HG03103 (cell line): ENCODE measurements around the gene OLR1.

Experiments used
- ATAC-seq: cut with Tn5 transposase; IDR thresholded peaks from one replicate; pipeline ENCODE4 v1.9.1; 2021; ENCODE audit warnings: low read depth; ENCODE audit not compliant: unreplicated experiment

The OLR1 gene

DNA sequence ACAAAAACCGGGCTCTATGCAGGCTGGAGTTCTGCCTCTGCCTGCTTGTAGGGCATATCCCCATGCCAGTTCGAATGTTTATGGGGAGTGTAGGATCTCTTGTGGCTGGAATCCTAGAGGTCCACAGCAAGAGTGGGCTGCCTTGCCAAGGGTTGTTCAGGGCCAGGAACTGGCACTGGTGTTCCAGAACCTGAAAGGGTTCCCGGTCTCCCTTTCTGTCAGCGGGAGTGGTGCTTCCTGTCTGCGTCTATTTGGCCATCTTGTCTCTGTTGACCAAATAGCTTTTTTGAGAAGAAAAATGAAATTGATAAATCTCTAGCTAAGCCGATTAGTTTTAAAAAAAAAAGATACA is 17.8 kb downstream of the OLR1 start:
- no peak for ATAC-seq

DNA sequence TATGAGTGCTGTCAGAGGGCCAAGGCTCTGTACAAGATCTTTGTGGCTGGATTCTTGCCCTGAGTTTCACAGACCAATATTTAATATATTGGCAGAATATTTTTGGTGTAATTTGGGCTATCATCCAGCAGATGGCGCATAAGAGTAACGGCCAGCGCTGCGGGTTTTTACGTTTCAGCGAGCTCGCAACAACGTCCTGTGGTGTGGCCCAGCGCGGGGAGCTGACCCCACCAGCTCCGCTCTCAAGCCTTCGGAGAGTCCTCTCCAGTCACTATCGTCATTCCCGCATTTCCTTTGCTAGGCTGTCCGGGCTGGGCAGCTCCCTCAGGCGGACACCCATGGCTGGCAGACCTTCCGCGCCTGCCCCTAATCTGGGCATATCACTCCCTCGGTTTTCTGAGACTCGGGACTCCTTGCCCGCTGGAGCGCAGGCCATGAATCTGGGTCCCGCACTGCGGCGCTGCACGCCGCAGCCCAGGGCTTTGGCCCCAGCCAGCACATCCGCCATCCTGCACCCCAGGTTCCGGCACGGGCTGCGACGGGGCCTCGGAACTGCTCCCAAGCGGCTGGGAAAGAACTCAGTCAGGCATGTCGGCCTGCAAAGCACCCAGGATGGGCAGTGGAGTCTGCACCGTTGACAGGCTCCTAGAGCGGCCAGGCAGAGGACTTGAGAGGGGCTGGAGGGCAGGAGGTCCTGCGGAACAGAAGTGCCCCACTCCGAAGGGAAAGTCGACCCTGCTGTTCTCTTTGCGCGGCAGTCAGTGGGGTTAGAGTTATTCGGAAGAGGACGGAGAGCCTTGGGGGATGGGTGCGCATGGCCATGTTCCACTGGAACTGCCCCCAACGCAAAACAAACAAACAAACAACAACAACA is 18.4 kb downstream of the OLR1 start:
- no peak for ATAC-seq

DNA sequence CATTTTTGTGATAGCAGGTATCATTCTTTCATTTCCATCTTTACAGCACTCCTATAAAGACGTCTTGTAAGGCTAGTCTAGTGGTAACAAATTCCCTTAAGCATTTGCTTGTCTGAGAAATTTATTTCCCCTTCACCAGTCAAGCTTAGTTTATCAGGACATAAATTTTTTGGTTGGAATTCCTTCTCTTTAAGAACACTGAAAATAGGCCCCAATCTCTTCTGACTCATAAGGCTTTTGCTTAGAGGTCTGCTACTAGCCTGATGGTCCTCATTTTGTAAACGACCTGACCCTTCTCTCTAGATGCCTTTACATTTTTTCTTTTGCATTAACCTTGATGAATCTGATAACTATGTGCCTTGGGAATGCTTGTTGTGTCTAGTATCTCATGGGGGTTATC is 20.3 kb downstream of the OLR1 start:
- no peak for ATAC-seq

DNA sequence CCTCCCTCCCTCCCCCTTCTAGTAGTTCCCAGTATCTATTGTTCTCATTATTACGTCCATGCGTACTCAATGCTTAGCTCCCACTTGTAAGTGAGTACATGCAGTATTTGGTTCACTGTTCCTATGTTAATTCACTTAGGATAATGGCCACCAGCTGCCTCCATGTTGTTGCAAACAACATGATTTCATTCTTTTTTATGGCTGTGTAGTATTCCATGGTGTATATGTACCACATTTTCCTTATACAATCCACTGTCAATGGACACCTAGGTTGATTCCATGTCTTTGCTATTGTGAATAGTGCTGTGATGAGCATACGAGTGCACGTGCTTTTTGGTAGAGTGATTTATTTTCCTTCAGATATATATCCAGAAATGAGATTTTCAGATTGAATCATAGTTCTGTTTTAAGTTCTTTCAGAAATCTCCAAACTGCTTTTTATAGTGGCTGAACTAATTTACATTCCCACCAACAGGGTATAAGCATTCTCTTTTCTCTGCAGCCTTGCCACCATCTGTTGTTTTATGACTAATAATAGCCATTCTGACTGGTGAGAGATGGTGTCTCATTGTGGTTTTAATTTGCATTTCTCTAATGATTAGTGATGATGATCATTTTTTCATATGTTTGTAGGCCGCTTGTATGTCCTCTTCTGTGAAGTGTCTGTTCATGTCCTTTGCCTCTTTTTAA is 24.1 kb downstream of the OLR1 start:
- no peak for ATAC-seq

DNA sequence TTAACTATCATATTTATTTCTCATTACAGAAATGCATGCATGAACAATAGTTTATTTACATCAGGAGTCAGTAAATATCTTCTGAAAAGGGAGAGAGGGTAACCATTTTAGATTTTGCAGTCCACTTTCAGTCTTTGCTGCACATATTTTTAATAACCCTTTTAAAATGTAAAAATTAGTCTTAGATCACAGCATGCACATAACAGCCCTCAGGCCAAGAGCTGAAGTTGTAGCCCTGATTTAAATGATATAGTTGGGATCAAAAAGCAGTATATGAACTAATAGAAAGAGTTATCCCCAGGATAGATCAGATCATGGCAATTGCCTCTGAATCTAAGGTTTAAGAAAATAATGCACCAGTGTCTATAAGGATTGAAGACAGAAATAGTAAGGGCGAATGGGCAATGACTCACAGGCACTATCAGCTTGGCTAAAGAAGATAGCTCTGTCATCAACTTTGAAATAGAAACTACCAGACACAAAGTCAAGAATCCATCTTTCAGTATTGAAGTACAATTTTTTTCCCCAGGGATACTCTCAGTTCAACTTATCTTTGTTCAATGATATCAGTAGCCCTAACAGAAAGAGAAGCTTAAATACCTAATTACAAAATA is 28.8 kb downstream of the OLR1 start:
- no peak for ATAC-seq

DNA sequence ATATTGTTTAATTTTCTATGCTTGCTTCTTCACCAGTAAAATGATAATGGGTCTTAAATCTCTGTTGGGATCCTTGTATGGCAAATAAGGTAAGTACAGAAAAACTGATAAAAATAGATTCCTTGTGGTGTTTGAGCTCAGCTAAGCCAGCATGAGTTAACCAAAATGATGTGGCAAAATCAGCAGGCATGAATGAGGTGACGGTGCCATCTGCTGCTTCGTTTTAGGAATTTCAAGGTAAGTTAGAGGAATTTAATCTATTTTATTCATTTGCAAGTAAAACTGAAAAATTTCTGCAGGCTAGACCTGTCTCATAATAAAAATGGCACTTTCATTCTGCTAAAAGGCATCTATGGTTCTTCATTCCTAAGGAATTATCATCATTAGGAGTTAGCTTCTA is 31.9 kb downstream of the OLR1 start:
- no peak for ATAC-seq

DNA sequence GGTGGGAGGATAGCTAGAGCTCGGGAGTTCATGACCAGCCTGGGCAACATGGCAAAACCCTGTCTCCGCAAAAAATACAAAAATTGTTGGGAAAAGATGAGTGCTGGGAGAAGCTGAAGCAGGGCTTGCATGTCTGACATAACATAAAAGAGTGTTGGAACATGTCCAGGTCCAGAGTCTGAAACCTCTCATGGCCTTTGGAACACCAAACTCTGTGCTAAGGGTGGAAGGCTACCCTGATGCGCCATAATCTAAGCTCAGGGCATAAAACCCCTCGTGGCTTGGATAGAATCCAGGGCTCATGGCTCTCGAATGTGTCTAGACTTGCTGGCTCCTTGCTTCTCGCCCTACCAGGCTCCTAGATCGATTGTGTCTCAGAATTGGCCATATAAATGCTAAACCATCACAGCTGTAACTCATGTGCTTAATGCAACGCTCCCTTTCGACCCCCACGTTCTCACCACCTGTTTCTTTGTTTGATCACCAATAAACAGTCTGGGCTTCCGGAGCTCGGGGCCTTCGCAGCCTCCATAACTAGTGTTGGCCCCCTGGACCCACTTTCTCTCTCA is 35.2 kb downstream of the OLR1 start:
- no peak for ATAC-seq

DNA sequence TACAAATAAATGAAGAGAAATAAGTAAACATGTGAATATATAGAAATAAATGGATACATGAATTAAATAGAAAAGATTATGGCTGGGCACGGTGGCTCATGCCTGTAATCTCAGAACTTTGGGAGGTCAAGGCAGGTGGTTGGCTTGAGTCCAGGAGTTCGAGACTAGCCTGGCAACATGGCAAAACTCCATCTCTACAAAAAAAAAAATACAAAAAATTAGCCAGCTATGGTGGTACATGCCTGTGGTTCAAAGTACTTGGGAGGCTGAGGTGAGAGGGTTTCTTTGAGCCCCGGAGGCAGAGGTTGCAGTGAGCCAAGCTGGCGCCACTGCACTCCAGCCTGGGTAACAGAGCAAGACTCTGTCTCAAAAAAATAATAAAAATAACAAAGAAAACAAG is 36.8 kb downstream of the OLR1 start:
- ATAC-seq = no peak

DNA sequence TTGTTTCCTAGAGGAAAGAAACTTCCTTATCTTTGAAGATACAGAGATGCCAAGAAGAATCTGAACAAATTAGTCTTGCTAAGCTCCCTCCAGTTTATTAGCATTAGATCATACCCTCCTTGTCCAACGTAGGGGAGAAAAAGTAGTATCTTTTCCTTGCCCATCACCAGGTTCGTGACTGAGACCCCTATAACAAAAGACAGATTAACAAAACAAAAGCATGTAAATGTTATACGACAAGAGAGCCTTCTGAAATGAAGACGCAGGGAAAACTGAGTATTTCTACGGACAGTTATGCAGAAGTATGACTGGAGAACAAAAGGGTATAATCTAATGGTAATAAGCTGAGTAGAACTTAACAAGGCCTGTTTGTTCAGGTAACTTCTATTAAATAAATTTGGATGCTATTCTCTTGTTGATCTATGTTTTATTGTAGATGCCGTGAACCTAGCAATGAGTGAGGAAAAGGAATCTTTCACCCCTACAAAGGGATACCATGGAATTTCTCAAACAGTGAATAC is 39.0 kb downstream of the OLR1 start:
- no peak for ATAC-seq

DNA sequence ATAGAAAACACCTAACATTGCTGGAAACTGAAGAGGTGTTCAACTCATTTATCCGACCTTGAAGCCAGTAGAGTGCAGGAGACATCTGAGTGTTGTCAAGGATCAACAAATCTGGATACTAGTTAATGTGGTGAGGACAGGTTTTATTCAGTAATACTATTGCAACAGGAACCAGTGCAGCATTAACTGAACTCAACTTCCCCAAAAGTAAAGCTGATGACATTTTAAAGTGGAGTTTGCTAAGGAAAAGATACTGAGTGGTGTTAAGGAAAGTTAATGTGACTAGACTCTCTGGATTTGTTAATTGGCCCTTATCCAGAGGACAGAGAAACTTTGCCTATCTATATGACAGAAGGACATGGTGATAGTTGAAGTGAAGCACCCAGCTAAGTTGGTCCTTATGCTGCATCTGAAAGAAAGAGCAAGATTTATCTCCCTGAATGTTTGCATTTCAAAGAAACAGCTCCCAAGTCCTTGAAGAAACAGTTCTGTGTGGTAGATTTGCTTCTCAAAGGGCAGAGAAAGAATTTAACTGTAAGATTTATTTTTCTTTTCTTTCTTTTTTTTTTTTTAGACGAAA is 40.7 kb downstream of the OLR1 start:
- no peak for ATAC-seq

DNA sequence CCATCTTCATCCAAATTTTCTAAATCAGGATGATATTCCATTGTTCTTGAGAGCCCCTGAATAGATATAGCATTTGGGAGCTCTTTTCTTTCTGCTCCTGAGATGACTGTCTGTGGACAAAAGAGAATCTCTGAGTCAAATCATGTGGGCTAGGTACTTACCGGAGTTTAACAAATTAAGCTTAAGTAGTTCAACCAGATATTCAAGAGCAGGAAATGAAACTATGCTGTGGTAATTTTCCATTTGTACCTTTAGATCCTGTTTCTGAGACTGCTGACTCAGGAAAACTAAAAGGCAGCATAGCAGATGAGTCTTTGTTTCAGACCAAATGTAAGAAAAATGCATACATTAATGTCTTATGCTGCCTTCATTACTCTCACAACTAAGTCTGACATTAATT is 41.9 kb downstream of the OLR1 start, which contains the start of gene CLEC7A:
Gene CLEC7A, minus strand, starts transcription at position 158 of the 400 bp plus-strand sequence. Its CDS starts 117 bp downstream, at position 41.
- peak; percentile 76 for ATAC-seq

DNA sequence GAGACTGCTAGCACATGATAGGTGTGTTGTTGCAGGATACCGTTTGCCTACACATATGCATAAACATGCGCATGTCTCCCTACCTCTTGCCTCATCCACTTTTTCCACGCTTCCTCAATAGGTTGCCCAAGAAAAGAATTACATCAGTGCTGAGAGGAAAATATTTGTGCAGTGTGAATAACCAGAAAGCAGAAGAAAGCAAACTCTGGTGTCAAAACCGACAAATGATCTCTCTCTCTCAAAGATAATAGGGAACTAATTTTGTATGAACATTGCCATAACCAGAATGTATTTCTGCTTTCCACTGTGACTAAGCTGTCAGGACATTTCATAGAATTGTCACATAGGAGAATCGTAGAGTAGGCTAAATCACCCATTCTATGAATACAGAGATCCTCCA is 43.2 kb downstream of the OLR1 start:
- no peak for ATAC-seq

DNA sequence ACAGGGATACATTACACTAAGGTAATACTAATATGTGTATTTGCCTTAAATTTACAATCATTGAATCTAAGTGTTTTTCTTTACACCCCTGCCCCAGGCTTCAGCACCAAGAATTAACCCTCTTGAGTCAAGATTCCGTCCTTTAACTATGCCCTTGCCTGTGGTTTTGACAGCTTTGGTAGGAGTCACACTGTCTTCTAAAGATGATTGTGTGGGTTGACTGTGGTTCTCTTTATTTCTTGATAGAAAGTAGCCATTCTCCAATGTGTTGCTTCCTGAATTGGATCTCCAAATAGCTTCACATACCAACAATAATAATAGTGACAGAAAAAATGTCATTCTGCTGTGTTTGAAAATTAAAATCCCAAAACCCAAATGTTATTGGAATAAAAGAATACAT is 45.5 kb downstream of the OLR1 start:
- ATAC-seq = no peak

DNA sequence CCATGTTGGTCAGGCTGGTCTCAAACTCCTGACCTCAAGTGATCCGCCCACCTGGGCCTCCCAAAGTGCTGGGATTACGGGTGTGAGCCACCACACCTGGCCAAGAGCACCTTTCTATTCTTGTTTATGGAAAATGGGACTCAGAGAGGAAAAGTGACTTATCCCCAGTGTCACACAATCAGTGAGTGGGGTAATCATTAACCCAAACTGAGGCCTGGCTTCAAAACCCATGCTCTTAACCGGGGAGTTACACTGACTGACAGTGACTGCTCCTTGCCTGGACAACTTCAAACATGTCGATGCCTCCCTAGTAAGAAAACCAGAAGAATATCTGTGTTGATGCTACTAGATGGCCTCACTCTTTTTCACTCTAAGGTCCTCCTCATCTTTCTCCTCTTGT is 49.2 kb downstream of the OLR1 start:
- ATAC-seq = no peak

DNA sequence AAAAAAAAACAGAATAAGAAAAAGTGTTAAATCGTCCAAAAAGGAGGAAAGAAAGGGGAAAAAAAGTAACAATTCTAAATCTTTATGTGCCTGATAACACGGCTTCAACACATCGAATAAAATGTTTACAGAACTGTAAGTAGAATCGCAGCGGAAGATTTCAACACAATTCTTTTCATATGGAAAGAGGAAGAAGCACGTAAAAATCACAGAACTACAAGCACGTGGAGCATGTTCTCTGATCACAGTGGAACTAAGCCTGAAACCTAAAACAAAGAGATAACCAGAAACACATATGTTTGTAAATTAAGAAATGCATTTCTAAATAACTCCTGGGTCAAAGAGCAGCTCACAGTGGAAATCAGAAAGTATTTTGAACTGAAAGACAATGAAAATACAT is 50.7 kb downstream of the OLR1 start:
- ATAC-seq = no peak

DNA sequence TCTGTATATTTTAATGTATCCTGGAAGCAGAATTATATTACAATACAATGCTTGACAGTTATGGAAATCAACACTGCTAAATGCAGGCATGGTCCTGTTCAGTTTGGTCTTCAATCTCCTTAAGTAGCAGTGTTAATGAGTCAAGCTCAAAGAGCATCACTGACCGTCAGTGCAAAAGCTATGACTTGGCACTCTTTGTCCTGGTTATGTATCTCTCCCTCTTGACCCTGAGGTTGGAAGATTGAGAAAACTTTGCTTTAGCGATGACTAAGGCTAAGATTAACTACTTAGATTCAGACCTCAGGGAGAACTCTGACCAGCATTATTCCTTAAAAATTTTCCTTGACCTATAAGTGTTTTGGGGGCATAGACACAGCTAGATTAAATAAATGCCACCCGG is 52.9 kb downstream of the OLR1 start:
- no peak for ATAC-seq

DNA sequence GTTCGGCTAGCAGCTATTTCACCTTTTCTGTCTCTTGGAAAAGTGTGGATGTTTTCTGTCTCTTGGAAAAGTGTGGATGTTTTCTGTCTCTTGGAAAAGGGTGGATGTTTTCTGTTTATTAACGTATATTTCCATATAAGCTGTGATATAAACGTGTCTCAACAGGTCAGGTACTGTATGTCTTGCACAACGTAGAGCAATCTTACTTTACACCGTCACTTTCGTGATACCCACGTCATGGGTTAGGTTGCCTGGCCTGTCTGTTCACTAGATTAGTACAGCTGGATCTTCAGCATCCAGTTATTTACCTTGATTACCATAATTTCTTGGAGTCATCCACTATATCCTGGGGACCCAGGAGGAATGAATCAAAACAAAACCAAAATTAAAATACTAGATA is 56.0 kb downstream of the OLR1 start:
- no peak for ATAC-seq

DNA sequence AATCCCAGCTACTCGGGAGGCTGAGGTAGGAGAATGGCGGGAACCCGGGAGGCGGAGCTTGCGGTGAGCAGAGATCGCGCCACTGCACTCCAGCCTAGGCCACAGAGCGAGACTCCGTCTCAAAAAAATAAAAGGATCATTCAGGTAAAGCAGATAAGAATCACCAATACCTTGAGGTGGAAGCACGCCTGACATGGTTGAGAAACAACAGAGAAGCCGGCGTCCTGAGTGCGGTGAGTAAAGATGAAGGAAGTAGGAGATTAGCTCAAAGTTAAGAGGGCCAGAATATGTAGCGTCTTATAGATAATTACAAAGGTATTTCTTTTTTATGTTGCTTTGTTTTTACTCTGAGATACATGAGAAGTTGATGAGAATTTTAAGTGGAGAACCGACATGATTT is 56.6 kb downstream of the OLR1 start:
- ATAC-seq = no peak

DNA sequence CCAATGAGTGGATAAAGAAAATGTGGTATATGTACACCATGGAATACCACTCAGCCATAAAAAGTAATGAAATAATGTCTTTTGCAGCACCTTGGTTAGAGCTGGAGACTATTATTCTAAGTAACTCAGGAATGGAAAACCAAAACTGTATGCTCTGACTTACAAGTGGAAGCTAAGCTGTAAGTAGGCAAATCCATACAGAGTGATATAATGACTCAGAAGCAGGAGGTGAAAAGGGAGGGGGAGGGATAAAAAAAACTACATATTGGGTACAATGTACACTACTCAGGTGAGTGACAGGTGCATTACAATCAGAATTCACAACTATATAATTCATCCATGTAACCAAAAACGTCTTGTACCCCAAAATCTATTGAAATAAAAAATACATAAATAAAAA is 58.0 kb downstream of the OLR1 start:
- ATAC-seq = no peak

DNA sequence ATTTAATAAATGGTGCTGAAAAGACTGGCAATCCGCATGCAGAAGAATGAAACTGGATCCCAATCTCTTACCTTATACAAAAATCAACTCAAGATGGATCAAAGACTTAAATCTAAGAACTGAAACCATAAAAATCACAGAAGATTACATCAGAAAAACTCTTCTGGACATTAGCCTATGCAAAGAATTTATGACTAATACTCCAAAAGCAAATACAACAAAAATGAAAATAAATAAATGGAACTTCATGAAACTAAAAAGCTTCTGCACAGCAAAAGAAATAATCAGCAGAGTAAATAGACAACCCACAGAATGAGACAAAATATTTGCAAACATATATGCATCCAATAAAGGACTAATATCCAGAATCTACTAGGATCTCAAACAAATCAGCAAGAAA is 58.9 kb downstream of the OLR1 start:
- ATAC-seq = no peak

DNA sequence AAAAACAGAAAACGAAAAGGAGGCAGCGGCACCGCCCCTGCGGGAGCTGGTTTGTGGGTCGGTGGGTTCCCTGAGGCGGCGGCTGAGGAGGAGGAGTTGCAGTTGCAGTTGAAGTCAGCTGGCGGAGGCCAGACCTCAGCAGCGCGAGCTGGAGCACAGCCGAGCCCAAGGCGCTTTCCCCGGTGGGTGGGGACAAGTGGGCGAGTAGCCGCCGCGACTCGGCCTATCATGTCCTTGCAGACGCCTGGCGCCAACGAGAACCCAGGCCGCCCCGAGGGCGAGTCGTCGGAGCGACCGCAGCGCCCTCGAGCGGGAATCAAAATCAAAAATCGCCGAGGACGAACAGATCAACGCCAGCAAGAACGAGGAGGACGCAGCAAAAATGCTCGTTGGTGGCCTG is 60.5 kb downstream of the OLR1 start:
- no peak for ATAC-seq
